Iris pigment epithelial cell (primary cell): ENCODE data around the gene FAM169A.
"Not testable (repeated sequence)": the region's sequence is repeated elsewhere in the genome, so short reads cannot be mapped to it uniquely, and the experiment has no call there.

ENCODE experiments used
- DNase-seq: peaks from one replicate; pipeline ENCODE4 v3.0.0-alpha.2; 2011; ENCODE audit warnings: low read depth

FAM169A gene, protein sequence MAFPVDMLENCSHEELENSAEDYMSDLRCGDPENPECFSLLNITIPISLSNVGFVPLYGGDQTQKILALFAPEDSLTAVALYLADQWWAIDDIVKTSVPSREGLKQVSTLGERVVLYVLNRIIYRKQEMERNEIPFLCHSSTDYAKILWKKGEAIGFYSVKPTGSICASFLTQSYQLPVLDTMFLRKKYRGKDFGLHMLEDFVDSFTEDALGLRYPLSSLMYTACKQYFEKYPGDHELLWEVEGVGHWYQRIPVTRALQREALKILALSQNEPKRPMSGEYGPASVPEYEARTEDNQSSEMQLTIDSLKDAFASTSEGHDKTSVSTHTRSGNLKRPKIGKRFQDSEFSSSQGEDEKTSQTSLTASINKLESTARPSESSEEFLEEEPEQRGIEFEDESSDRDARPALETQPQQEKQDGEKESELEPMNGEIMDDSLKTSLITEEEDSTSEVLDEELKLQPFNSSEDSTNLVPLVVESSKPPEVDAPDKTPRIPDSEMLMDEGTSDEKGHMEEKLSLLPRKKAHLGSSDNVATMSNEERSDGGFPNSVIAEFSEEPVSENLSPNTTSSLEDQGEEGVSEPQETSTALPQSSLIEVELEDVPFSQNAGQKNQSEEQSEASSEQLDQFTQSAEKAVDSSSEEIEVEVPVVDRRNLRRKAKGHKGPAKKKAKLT

DNA sequence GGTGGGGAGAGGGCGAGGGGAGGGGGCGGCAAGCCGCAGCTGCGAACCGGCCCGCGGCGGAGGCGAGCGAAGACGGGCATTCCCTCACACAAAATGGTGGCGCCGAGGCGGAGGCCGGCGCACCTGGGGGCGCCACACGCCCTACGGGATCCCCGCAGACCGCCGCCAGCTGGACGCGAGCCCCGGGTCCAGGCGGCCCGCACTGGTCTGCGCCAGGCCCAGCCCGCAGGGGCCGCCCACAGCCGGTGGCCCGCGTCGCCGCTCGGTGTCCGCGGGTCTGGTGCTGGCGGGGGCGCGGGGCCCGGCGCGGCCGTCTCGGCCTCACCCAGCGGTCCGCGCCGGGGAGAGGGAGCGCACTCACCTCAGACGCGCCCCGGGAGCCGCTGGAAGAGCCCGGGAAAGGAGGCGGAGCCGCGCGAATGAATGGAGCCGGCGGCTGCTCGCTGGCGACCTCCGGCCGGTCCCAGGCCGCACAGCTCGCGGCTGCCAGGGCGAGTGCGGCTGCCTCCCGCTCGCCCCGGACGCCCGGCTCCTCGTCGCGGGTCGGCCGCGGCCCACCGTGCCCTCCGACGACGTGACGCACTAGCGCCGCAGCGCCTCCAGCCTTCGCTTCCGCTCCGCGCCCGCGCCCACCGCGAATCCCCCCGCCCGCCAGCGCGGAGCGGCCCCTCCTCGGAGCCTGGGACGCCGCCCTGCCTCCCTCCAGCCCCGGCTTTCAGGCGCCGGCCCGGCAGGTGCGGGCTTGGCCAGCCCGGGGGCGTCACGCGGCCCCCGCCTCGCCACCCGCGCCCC lies at the start of gene FAM169A:
Gene FAM169A, minus strand, starts transcription at position 584 of the 792 bp plus-strand sequence. CDS start 24,711 bp downstream, outside the sequence.
- peak; percentile 16 for DNase-seq

DNA sequence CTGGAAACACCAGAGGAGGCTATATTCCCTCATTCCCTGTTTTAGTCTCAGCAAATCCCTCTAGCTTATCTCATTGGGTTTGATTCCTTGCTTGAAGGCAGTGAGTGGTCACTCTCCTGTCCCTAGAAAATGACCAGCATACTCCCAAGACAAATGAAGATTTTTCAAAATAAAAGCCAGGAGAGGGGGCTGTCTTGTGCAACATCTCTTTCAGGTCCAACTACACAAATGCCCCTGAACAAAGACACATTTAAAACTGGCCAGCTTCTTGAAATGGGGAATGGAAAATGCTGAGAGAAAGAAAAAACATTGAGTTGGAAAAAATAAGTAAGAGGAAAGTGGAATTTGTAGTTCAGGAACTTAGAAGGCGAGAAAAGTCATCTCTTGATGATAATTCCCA lies 49.3 kb upstream of the FAM169A start:
- no peak for DNase-seq

DNA sequence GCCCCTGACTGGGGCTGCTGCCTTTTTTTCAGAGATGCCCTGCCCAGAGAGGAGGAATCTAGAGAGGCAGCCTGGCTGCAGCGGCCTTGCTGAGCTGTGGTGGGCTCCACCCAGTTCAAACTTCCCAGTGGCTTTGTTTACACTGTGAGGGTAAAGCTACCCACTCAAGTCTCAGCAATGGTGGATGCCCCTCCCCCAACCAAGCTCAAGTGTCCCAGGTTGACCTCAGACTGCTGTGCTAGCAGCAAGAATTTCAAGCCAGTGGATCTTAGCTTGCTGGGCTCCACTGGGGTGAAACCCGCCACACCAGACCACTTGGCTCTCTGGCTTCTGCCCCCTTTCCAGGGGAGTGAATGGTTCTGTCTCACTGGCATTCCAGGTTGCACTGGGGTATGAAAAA lies 45.2 kb upstream of the FAM169A start:
- not testable (repeated sequence) for DNase-seq

DNA sequence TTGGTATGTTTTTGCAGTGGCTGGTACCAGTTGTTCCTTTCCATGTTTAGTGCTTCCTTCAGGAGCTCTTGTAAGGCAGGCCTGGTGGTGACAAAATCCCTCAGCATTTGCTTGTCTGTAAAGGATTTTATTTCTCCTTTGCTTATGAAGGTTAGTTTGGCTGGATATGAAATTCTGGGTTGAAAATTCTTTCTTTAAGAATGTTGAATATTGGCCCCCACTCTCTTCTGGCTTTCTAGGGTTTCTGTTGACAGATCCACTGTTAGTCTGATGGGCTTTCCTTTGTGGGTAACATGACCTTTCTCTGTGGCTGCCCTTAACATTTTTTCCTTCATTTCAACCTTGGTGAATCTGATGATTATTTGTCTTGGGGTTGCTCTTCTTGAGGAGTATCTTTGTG lies 43.7 kb upstream of the FAM169A start:
- not testable (repeated sequence) for DNase-seq

DNA sequence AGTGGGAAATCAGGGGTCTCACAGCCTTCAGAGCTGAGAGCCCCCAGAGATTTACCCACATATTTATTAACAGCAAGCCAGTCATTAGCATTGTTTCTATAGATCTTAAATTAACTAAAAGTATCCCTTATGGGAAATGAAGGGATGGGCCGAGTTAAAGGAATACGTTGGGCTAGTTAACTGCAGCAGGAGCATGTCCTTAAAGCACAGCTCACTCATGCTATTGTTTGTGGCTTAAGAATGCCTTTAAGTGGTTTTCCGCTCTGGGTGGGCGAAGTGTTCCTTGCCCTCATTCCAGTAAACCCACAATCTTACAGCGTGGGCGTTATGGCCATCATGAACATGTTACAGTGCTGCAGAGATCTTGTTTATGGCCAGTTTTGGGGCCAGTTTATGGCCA lies 42.0 kb upstream of the FAM169A start:
- not testable (repeated sequence) for DNase-seq

DNA sequence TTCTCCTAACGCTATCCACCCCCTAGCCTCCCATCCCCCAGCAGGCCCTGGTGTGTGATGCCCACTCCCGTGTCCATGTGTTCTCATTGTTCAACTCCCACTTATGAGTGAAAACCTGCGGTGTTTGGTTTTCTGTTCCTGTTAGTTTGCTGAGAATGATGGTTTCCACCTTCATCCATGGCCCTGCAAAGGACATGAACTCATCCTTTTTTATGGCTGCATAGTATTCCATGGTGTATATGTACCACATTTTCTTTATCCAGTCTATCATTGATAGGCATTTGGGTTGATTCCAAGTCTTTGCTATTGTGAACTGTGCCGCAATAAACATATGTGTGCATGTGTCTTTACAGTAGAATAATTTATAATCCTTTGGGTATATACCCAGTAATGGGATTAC lies 38.5 kb upstream of the FAM169A start:
- not testable (repeated sequence) for DNase-seq

DNA sequence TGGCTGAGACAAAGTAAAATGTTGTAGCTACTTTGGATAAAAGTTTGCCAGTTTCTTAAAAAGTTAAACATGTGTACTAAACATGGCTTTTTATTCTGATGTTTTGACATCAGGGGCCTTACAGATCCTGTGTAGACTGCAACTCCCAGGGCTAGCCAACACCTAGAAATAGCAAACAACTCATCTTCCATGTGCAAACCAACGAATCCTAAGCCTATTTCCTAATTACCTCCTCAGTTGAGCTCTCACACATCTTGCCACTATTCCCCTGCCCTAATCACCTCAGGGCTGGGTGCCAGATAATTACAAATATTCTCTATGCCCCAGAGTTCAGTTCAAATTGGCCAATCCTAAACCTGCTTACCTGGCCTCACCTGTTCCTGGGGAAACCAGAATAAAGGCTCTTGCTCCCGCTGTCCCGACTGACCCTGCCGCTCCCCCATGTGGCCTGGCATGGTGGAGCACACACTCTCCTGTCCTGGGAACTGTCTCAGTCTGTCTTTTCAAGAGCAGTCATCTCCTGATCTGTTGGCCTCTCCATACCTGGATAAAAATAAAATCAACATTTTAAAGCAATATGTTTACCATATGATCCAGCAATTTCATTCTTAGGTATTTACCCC lies 37.1 kb upstream of the FAM169A start:
- DNase-seq, result peak; percentile 7

DNA sequence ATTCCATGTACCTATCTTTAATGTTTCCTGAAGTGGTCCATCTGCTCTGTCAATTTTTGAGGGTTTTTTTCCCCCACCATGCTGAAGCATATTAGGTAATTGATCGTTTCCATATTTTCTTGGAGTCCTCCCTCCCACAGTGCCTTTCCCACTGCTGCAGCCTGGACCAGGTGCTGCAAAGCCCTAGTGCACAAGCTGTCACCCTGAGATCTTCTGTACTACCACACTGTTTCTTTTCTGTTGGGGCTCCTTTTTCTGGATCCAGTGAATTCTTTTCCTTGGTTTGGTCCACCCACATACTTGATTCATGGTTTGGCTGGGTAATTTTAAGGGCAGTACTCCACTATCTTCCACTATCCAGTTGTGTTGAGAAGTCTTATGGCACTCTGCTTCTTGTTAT lies 30.9 kb upstream of the FAM169A start:
- no peak for DNase-seq

DNA sequence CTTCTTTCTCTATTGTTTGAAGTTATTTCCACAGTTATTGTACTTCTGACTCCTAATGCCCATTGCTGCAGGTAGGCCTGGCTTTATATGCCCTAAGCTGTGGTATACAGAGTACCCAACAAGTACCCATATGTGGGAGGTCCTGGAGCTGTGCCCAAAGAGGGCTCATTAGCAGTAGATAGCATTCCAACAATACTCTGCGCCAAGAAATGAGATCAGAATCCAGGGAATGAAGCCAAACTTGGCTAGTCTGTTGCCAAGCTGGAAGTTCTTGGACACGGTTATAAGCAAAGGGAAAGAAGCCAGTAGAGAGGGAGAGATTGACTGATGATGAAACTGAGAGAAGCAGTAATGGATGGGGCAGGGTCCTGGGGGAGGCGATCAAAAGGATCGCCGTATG lies 29.7 kb upstream of the FAM169A start:
- peak; percentile 42 for DNase-seq

DNA sequence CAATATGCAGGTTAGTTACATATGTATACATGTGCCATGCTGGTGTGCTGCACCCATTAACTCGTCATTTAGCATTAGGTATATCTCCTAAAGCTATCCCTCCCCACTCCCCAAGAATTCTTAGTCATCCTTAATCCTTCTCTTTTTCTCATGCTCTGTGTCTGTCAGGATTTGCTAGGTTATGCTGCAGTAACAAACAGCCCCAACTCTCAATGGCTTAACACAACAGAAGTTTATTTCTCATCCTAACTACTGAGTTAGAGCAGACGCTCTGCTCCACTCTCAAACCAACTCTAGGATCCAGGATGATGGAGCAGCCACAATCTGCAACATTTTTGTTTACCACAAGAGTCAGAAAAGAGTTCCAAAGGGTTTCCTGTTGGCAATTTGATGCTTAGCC lies 28.2 kb upstream of the FAM169A start:
- no peak for DNase-seq

DNA sequence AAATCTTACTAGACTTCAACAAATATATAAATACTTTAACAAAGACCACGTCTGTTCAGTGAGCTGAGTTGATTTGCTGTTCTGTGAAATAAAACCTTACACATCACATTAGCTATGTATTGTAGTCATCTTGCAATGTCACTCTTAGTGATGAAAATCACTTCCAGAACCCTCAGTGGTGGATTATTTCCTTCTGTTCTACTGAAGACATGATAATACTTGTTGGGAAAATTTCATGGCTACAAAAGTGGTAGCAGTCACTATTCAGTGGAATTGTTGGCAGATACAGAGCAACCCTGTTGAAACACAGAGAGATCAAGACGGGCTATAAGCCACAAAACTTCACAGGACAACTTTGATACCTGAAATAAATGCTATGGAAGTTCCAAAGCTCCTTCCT lies 26.7 kb upstream of the FAM169A start:
- DNase-seq, result no peak

DNA sequence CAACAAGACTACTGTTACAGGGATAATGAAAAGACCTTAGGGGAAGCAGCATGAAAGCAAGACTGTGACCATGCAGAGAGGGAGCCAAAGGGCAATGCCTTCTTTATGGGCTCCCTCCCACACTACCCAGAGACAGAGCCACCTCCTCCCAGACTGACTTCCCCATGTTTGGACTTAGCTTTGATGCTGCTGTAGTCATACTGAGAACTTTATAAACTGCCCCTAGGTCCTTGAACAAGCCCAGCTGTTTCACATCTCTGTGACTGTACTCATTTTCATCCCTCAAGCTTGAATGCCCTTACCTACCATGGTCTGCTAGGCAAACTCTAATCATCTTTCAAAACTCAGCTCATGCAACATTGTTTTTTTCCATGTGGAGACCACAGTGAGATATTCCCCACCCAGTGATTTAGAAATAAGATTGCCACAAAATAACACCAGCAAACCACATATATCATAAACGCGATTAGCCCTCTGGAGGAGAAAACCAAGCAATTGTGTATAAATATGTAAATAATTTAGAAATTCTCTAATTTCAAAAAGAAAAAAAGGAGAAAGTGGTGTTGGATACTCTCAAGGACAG lies 23.4 kb upstream of the FAM169A start:
- no peak for DNase-seq

DNA sequence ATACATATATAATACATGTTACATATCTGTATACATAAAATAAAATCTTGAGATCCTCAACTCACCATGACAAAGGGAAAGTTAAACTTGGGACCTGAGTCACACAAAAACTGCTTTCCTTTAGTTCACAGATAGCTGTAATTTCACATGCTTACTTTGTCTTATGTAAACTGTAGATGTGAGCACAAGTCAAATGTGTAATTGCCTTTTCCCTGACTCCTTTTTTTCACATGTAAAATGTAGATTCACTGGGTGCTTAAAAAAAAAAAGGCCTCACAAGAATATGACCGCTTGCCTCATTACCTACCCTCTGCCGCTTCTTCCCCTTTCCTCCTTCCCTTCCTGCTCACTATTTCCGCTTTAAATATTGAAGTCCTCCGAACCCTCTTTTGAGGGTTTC lies 21.9 kb upstream of the FAM169A start:
- no peak for DNase-seq

DNA sequence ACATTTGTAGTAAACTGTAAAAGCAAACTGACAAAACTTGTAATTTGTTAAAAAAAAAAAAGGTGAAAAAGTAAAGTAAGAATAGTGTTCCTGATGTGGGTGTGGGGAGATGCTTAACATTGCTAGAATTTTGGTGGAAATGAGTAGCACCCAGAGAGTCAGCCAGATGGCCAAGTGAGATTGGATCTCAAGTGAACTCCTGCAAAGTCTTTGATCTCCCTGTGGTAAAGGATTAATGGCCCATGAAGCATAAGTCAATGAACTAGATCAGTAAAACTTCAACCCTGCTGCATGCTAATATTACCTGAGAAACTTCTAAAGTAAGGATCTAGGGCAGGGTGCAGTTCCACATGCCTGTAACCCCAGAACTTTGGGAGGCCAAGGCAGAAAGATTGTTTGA lies 19.0 kb upstream of the FAM169A start:
- DNase-seq, result no peak

DNA sequence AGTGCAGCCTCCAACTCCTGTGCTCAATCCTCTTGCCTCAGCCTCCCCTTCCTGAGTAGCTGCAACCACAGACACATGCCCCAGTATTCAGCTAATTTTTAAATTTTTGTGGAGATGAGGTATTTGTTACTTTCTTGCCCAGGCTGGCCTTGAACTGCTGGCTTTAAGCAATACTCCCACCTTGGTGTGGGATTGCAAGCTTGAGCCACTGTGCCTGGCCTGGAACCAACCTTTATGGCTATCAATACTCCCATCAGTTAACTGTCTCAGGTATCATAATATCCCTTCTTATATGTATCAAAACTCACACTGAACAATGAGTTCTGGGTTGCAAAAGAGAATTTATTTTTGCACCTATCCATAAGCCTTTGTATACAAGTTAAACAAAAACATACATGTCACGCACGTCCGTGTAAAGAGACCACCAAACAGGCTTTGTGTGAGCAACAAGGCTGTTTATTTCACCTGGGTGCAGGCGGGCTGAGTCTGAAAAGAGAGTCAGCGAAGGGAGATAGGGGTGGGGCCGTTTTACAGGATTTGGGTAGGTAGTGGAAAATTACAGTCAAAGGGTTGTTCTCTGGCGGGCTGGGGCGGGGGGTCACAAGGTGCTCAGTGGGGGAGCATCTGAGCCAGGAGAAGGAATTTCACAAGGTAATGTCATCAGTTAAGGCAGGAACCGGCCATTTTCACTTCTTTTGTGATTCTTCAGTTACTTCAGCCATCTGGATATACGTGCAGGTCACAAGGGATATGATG lies 16.4 kb upstream of the FAM169A start:
- DNase-seq, result not testable (repeated sequence)

DNA sequence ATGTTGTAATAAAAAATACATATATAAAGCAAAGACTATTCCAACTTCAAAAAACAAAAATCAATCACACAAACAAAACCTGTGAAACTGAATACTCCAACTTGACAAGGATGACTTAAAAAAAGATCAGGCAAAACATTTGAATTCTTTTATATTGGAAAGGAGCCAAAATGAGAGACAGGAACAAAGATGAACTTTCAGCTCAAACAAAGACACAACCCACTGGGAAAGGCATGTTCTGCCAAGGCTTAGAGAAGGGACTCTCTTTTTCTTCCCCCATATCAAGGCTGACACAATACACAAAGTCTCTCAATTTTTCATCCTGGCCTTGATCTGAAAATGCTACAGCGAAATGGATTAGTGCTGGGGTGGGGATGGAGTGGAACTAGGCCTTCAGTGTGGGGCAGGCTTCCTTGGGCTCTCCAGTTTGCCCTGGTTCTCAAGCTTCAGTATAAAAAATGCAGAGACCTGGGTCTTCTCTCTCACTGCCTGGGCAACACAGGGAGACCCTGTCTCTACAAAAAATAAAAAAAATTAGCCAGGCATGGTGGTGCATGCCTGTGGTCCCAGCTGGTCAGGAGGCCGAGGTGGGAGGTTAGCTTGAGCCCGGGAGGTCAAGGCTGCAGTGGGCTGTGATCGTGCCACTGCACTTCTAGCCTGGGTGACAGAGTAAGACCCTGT lies 11.6 kb upstream of the FAM169A start:
- DNase-seq, result no peak

DNA sequence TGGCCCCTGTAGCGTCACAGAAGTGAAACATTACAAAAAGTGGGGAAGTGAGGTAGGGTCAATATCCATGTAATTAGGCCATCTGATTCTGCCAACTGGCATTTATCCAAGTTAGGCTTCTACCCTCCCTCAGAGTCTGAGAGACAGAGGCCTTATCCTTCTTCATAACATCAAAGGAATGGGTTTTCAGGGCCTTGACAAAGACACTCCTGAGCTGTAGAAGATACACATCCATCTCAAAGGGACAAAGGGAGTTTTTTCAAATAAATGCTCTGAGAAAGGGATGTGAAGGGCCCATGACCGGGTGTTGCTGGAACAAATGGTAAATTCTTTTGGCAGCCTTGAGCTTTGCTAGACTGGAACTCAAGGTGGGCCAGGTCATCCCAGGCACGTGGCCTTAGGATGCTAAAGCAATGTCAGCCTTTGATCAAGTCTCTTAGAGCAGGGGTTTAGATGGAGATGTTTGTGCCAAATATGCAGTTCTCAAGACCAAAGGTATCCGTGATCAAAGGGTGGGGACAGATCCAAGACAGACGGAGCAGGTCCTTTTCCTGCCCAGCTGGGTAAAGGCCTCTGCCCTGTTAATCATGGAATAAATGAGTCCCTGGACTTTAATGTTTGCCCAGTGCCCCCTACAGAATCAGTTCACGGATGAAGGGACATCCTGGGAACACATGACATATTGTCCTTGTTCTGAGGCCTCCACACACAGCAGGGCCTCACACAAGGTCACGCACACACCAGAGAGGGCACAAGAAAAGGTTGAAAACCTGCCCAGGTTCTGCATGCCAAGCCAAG lies 10.0 kb upstream of the FAM169A start:
- DNase-seq, result no peak

DNA sequence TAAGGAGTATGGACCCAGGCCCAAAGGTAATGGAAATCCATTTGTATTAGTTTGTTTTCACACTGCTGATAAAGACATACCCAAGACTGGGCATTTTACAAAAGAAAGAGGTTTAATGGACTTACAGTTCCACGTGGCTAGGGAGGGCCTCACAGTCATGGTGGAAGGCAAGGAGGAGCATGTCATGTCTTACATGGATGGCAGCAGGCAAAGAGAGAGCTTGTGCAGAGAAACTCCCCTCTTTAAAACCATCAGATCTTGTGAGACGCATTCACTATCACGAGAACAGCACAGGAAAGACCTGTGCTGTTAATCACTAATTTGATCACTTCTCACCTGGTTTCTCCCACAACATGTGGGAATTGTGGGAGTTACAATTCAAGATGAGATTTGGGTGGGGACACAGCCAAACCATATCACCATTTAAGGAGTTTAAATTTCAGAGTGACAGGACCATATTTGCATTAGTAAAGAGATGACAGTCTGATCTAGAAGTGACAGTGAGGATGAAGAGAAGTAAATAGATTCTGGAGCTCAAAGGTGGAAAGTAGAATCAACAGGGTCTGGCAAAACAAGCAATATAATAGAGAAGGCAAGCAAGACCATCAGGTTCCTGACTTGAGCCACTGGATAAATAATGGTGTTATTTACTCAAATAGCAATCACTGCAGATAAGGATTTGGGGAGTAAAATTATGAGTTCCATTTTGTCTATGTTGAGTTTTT lies 7.5 kb upstream of the FAM169A start:
- no peak for DNase-seq
